Gastroesophageal sphincter (tissue), 3 donors: ENCODE results near the gene LIN52.

Source experiments
- CTCF ChIP-seq, 4 experiments: fragments of 200-600 bp in 2 of 4; fragments of 450-650 bp in 2 of 4; sonication (generic) in 1 of 4; IDR thresholded peaks; one replicate each; pipeline ENCODE4 v1.5.1; 2017 to 2019; ENCODE audit warnings: antibody characterized with exemption in 4 of 4, mild to moderate bottlenecking in 2 of 4, moderate library complexity in 2 of 4
- POLR2A ChIP-seq, 2 donors: fragments of 450-650 bp; IDR thresholded peaks; one replicate each; pipeline ENCODE4 v1.6.1; 2017; ENCODE audit warnings: antibody characterized with exemption in 2 of 2, mild to moderate bottlenecking in 2 of 2, moderate library complexity in 1 of 2
- POLR2AphosphoS5 ChIP-seq: sonication (generic); formaldehyde crosslinking; IDR thresholded peaks from one replicate; pipeline ENCODE4 v1.6.1; 2017; ENCODE audit warnings: antibody characterized with exemption

- TF ChIP-seq POLR2A (IDR thresholded peaks at IDR 0.05) (no peak), CTCF (IDR thresholded peaks at IDR 0.05) (no peak), POLR2AphosphoS5 (no peak)
Measured at GRCh38 chr14:74198441-74199234, 113.9 kb downstream of the LIN52 start.
